PC-9 (cell line): Measurements from ENCODE around the gene VPS72. TPM values are rescaled to one million over a fixed set of nuclear protein-coding genes. Genes with fewer than 3 reads are reported as not detected.

Source experiments
- BruUV-seq: library from RNA; stranded (reverse); fragments of 400-500 nt; replicated peaks from 2 replicates; lab custom pipeline; 2021; lab: Mats Ljungman, UMichigan
- CTCF ChIA-PET: fragments of 300-600 bp; sonication (Branson Sonifier 250); formaldehyde crosslinking; loops from one replicate; lab custom pipeline; 2022; ENCODE audit warnings: antibody characterized with exemption; lab: Charles Lee
- POLR2A ChIA-PET: fragments of 300-600 bp; sonication (Branson Sonifier 250); formaldehyde crosslinking; loops from one replicate; lab custom pipeline; 2022; ENCODE audit warnings: antibody characterized with exemption; ENCODE audit not compliant: unreplicated experiment; lab: Charles Lee
- DNase-seq, 2 experiments: peaks; one replicate each; pipeline versions ENCODE4 v3.0.0 to v3.0.0-alpha.2; 2015 to 2022; ENCODE audit warnings: mixed read lengths in 1 of 2
- H2AFZ ChIP-seq: fragments of 200-600 bp; sonication (generic); 2 replicates; pipeline ENCODE4 v1.8.1; 2017; ENCODE audit warnings: antibody characterized with exemption
- H3F3A ChIP-seq: fragments of 200-600 bp; sonication (generic); 2 replicates; pipeline ENCODE4 v1.8.1; 2017; ENCODE audit warnings: antibody characterized with exemption, mild to moderate bottlenecking, low read depth; ENCODE audit not compliant: insufficient read depth
- H3K27ac ChIP-seq: fragments of 200-600 bp; sonication (generic); 2 replicates; pipeline ENCODE4 v1.6.1; 2016; ENCODE audit warnings: mixed run types
- H3K27me3 ChIP-seq: fragments of 200-600 bp; sonication (generic); 2 replicates; pipeline ENCODE4 v1.6.1; 2016; ENCODE audit warnings: low read depth, mixed run types; ENCODE audit not compliant: insufficient read depth
- H3K36me3 ChIP-seq: fragments of 200-600 bp; sonication (generic); 2 replicates; pipeline ENCODE4 v1.6.1; 2016; ENCODE audit warnings: low read depth, mixed run types
- H3K4me1 ChIP-seq: fragments of 200-600 bp; sonication (generic); replicated peaks from 2 replicates; pipeline ENCODE4 v1.6.1; 2016; ENCODE audit warnings: mixed run types; ENCODE audit not compliant: insufficient read depth
- H3K4me2 ChIP-seq: fragments of 200-600 bp; sonication (generic); 2 replicates; pipeline ENCODE4 v1.6.1; 2017; ENCODE audit warnings: mixed run types
- H3K4me3 ChIP-seq: fragments of 200-600 bp; sonication (generic); 2 replicates; pipeline ENCODE4 v1.6.1; 2016; ENCODE audit warnings: mixed run types
- H3K79me2 ChIP-seq: fragments of 200-600 bp; sonication (generic); 2 replicates; pipeline ENCODE4 v1.6.1; 2017; ENCODE audit warnings: low read depth, mixed run types
- H3K9me2 ChIP-seq: fragments of 200-600 bp; sonication (generic); 2 replicates; pipeline ENCODE4 v1.8.1; 2017; ENCODE audit warnings: mild to moderate bottlenecking; ENCODE audit not compliant: insufficient read depth
- H3K9me3 ChIP-seq: fragments of 200-600 bp; sonication (generic); 2 replicates; pipeline ENCODE4 v1.8.1; 2016; ENCODE audit warnings: low read depth; ENCODE audit not compliant: insufficient read depth
- H4K20me1 ChIP-seq: fragments of 200-600 bp; sonication (generic); 2 replicates; pipeline ENCODE4 v1.8.1; 2017; ENCODE audit not compliant: insufficient read depth
- EZH2 ChIP-seq: fragments of 200-600 bp; sonication (generic); IDR thresholded peaks from 2 replicates; pipeline ENCODE4 v1.8.0; 2017; ENCODE audit warnings: antibody characterized with exemption, low read depth
- intact Hi-C: fragments of 100-400 bp; cut with micrococcal nuclease; formaldehyde crosslinking; loops from one replicate; pipeline ENCODE4 v1.10.0; 2022; ENCODE audit not compliant: unreplicated experiment
- total RNA-seq: library from RNA; stranded (reverse); gene quantifications from 2 replicates; pipeline ENCODE4 v1.2.3, GENCODE V29; 2021
- TF ChIP-seq, protein P1 (sequence below): fragments of 200-600 bp; sonication (generic); conservative IDR thresholded peaks from 2 replicates; pipeline ENCODE4 v1.6.1; 2017; ENCODE audit warnings: mixed run types, antibody characterized with exemption, mild to moderate bottlenecking, moderate library complexity

Gene VPS72
- total RNA-seq, 1 experiment from 2014 or later: 63.9 TPM

DNA sequence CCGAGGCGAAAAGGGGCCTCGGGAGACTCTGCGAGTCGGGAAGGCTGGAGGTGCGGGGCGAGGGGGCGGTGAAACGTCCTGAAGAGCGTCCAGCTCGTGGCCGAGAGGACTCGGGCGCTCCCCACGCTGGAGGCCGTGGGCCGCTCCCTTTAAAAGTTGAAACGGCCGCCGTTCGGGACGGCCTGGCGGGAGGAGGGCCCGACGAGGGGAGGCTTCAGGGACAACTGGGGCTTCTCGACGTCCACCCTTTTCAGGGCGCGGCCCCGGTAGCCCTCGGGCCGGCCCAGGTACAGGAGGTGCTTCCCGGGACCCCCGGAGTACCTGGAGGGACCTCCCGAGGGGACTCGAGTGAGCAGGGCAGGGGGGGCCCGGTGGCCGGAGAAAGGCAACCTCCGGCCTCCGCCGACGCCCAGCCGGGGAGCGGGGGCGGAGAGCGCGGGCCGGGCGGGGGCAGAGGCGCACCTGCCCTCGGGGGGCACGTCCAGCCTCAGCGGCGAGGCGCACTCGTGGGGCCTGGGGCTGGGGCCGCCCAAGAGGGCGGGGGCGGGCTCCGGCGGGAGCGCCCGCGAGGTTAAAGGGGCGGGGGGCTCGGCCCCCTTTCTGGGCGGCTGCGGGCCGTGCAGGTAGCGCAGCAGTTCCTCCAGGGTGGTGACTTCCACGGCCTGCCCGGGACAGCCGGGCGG lies 57.5 kb downstream of the VPS72 start:
- Histone ChIP-seq H3K9me2 (no peaks in the 10 kb centered on the region), H3K27ac (no peak overlapping the region), H3K4me2 (no peak overlapping the region), H3K4me1 (no peaks in the 10 kb centered on the region), H3K4me3 (no peak overlapping the region), H3K79me2 (no peaks in the 10 kb centered on the region), H3K27me3 (peaks cover 18% of the 10 kb centered on the region; the same call in 1 of the 2 replicates), H3K36me3 (no peaks in the 10 kb centered on the region), H3K9me3 (no peaks in the 10 kb centered on the region), H2AFZ (no peak overlapping the region), H3F3A (peaks cover 14% of the 10 kb centered on the region; the same call in 1 of the 2 replicates), H4K20me1 (no peaks in the 10 kb centered on the region)
- CTCF ChIA-PET: interaction anchor here (0.6 kb wide), 1 partner anchor 61 kb away, joined by 3 read pairs; no protein-coding TSS in a partner anchor
- intact Hi-C loops: no loop called here
- DNase-seq: no peak
- BruUV-seq: no TSS peak
- POLR2A ChIA-PET: no interaction called here
- no peak for TF ChIP-seq EZH2
- TF ChIP-seq, protein P1, sequence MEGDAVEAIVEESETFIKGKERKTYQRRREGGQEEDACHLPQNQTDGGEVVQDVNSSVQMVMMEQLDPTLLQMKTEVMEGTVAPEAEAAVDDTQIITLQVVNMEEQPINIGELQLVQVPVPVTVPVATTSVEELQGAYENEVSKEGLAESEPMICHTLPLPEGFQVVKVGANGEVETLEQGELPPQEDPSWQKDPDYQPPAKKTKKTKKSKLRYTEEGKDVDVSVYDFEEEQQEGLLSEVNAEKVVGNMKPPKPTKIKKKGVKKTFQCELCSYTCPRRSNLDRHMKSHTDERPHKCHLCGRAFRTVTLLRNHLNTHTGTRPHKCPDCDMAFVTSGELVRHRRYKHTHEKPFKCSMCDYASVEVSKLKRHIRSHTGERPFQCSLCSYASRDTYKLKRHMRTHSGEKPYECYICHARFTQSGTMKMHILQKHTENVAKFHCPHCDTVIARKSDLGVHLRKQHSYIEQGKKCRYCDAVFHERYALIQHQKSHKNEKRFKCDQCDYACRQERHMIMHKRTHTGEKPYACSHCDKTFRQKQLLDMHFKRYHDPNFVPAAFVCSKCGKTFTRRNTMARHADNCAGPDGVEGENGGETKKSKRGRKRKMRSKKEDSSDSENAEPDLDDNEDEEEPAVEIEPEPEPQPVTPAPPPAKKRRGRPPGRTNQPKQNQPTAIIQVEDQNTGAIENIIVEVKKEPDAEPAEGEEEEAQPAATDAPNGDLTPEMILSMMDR: no peak

DNA sequence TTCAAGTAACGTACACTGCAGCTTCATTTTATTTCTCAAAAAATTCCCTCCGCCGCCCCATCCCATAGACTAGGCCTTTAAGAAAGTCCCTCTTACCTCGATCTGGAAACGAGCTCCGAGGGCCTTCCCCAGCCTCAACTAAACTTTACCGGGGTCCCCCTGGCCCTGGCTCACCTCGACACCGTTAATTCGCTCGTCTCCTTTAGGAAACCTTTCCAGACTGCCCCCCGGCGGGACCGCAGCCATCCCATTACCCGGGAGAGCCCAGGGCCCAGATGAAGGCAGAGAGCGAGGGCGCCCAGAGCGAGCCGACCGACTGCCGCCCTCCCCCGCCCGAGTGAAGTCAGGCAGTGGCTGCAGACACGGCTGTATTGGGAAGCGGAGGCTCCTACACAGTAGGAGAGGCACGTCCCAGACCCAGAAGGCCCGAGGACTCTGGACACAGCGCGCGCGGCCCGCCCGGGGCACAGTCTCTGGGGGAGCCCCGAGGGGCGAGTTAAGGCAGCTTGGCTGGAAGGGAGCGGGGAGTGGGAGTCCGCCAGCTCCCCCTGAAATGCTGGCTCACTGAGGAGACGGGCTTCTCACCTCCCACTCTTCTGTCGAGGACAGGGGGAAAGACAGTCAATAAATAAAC lies 58.2 kb downstream of the VPS72 start:
- H3K79me2 ChIP-seq: no peaks in the 10 kb centered on the region
- CTCF ChIA-PET: interaction anchor here (0.6 to 2.1 kb wide), 3 partner anchors 10 to 61 kb away, joined by 3 to 10 read pairs (median 3); no protein-coding TSS in a partner anchor
- no TSS peak for BruUV-seq
- peak overlapping the region; percentile 76 for H3K4me2 ChIP-seq
- no peak for DNase-seq
- H4K20me1 ChIP-seq: no peaks in the 10 kb centered on the region
- no peaks in the 10 kb centered on the region for H3K9me3 ChIP-seq
- H3K4me1 ChIP-seq: no peaks in the 10 kb centered on the region
- intact Hi-C loops: no loop called here
- H3K9me2 ChIP-seq: no peaks in the 10 kb centered on the region
- no peak overlapping the region for H3K27ac ChIP-seq
- H3K27me3 ChIP-seq: peaks cover 18% of the 10 kb centered on the region; the same call in 1 of the 2 replicates
- H2AFZ ChIP-seq: peak overlapping the region; percentile 72; the same call in 1 of the 2 replicates
- H3F3A ChIP-seq: peaks cover 14% of the 10 kb centered on the region; the same call in 1 of the 2 replicates
- TF ChIP-seq, protein P1: no peak
- TF ChIP-seq EZH2: no peak
- no peaks in the 10 kb centered on the region for H3K36me3 ChIP-seq
- peak overlapping the region; percentile 42; the same call in 1 of the 2 replicates for H3K4me3 ChIP-seq
- POLR2A ChIA-PET: interaction anchor here (0.6 to 0.7 kb wide), 5 partner anchors 10 to 1974 kb away, joined by 3 to 4 read pairs (median 3); no protein-coding TSS in a partner anchor

DNA sequence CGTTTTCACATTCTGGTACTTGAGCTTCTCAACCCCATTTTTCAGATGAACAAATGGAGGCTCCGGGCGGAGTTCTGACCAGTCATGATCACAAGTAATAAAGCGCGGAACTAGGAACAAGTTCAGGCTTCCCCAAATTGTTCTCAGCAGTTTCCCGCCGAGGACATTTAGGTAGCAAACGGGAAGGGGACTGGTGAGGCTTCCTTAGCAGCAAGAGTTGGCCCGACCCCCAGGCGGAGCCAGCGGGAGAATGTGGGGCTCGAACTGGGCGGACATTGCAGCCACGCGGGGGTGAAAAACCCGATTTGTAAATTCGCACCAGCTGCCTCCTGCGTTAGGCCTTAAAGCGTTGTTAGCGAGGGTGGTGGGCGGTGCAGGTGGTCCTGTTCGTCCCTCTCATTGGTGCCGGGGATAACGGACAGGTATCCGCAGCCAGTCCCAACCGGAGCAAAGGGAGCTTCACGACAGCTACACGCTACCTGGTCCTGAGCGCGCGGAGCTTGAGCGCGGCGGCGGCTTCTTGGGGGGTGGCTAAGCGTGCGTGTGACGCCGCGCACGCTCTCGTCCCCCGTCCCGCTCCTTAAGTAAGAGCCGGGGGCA lies 58.9 kb downstream of the VPS72 start:
- no peak overlapping the region for H3K27ac ChIP-seq
- H3K4me2 ChIP-seq: peak overlapping the region; percentile 76
- H3K36me3 ChIP-seq: no peaks in the 10 kb centered on the region
- H3K9me3 ChIP-seq: no peaks in the 10 kb centered on the region
- H3F3A ChIP-seq: peaks cover 14% of the 10 kb centered on the region; the same call in 1 of the 2 replicates
- no peaks in the 10 kb centered on the region for H4K20me1 ChIP-seq
- POLR2A ChIA-PET: interaction anchor here (0.6 to 0.7 kb wide), 5 partner anchors 11 to 1975 kb away, joined by 3 to 4 read pairs (median 3); no protein-coding TSS in a partner anchor
- H3K4me3 ChIP-seq: peak overlapping the region; percentile 42; the same call in 1 of the 2 replicates
- H3K27me3 ChIP-seq: peaks cover 18% of the 10 kb centered on the region; the same call in 1 of the 2 replicates
- no peaks in the 10 kb centered on the region for H3K4me1 ChIP-seq
- no peak for TF ChIP-seq EZH2
- TF ChIP-seq, protein P1: no peak
- peak; percentile 64 to 84 for DNase-seq
- CTCF ChIA-PET: interaction anchor here (0.6 to 2.1 kb wide), 4 partner anchors 11 to 546 kb away, joined by 3 to 10 read pairs (median 3); no protein-coding TSS in a partner anchor
- peak overlapping the region; percentile 72 for H2AFZ ChIP-seq
- intact Hi-C loops: no loop called here
- H3K9me2 ChIP-seq: no peaks in the 10 kb centered on the region
- no peaks in the 10 kb centered on the region for H3K79me2 ChIP-seq
- no TSS peak for BruUV-seq
